ENCODE results near the gene HOXB7.
A peak's percentile ranks its signal among the peaks of the same experiment; 100 is the strongest.

HOXB7 gene

GRCh38 chr17:48583708-48584222 is 27.1 kb downstream of the HOXB7 start:
- Mint-ChIP-seq H3K4me3 (no peak overlapping the region), H3K4me1 (peaks cover 18% of the 10 kb centered on the region), H3K27me3 (peaks cover 56% of the 10 kb centered on the region)

GRCh38 chr17:48582750-48583069 is 28.1 kb downstream of the HOXB7 start:
- no peaks in the 10 kb centered on the region for H3K9me3 Mint-ChIP-seq
- peaks cover 48% of the 10 kb centered on the region for H3K27me3 Mint-ChIP-seq

More at GRCh38 chr17:48583708-48584222, 27.1 kb downstream of the HOXB7 start:
- no peak overlapping the region for H3K27ac Mint-ChIP-seq
- ATAC-seq (ENCODE audit: low read depth) = no peak
- H3K9me3 Mint-ChIP-seq = no peaks in the 10 kb centered on the region
- H3K36me3 Mint-ChIP-seq = peaks cover 2% of the 10 kb centered on the region
- DNase-seq (ENCODE audit: low spot score in 2 of 2) = no peak

GRCh38 chr17:48579760-48580554 is 30.9 kb downstream of the HOXB7 start:
- DNase-seq (ENCODE audit: low spot score in 2 of 2) (no peak), ATAC-seq (ENCODE audit: low read depth) (no peak)
- H3K4me1 Mint-ChIP-seq = peaks cover 12% of the 10 kb centered on the region
- H3K27ac Mint-ChIP-seq = no peak overlapping the region
- H3K36me3 Mint-ChIP-seq = peaks cover 2% of the 10 kb centered on the region
- peaks cover 36% of the 10 kb centered on the region for H3K27me3 Mint-ChIP-seq
- H3K9me3 Mint-ChIP-seq = no peaks in the 10 kb centered on the region
- no peak overlapping the region for H3K4me3 Mint-ChIP-seq

More at GRCh38 chr17:48582750-48583069, 28.1 kb downstream of the HOXB7 start:
- H3K4me3 Mint-ChIP-seq = no peak overlapping the region
- DNase-seq (ENCODE audit: low spot score in 2 of 2) = no peak
- ATAC-seq (ENCODE audit: low read depth) = no peak
- peaks cover 2% of the 10 kb centered on the region for H3K36me3 Mint-ChIP-seq
- peak overlapping the region; percentile 31 for H3K27ac Mint-ChIP-seq
- peaks cover 20% of the 10 kb centered on the region for H3K4me1 Mint-ChIP-seq

- Mint-ChIP-seq H3K27me3 (peaks cover 33% of the 10 kb centered on the region), H3K36me3 (peaks cover 2% of the 10 kb centered on the region), H3K4me1 (peaks cover 10% of the 10 kb centered on the region), H3K27ac (peak overlapping the region; percentile 82), H3K4me3 (peak overlapping the region; percentile 88), H3K9me3 (no peaks in the 10 kb centered on the region)
- ATAC-seq (ENCODE audit: low read depth) (no peak), DNase-seq (ENCODE audit: low spot score in 2 of 2) (no peak)
Measured at GRCh38 chr17:48579471-48579759, 31.4 kb downstream of the HOXB7 start.

GRCh38 chr17:48578616-48579470 is 32.0 kb downstream of the HOXB7 start:
- ATAC-seq (ENCODE audit: low read depth) = peak; percentile 53
- Mint-ChIP-seq H3K9me3 (no peaks in the 10 kb centered on the region), H3K27me3 (peaks cover 28% of the 10 kb centered on the region)

GRCh38 chr17:48577946-48578615 is 32.7 kb downstream of the HOXB7 start, which contains the start of gene HOXB4:
HOXB4 (minus strand) TSS chr17:48578350; CDS start chr17:48578319, 31 bp downstream.
- no peaks in the 10 kb centered on the region for H3K9me3 Mint-ChIP-seq
- H3K36me3 Mint-ChIP-seq = peaks cover 2% of the 10 kb centered on the region
- peaks cover 25% of the 10 kb centered on the region for H3K27me3 Mint-ChIP-seq
- peak within 1 kb of the TSS; percentile 82 for H3K27ac Mint-ChIP-seq
- peaks cover 10% of the 10 kb centered on the region for H3K4me1 Mint-ChIP-seq
- peak; percentile 63 for ATAC-seq (ENCODE audit: low read depth)
- H3K4me3 Mint-ChIP-seq = peak within 1 kb of the TSS; percentile 88
- no peak for DNase-seq (ENCODE audit: low spot score in 2 of 2)

More at GRCh38 chr17:48578616-48579470, 32.0 kb downstream of the HOXB7 start:
- peak in 1 of 2 donors; percentile 58 for DNase-seq (ENCODE audit: low spot score in 2 of 2)
- peaks cover 10% of the 10 kb centered on the region for H3K4me1 Mint-ChIP-seq
- H3K4me3 Mint-ChIP-seq = peak overlapping the region; percentile 88
- peak overlapping the region; percentile 82 for H3K27ac Mint-ChIP-seq
- H3K36me3 Mint-ChIP-seq = peaks cover 2% of the 10 kb centered on the region

GRCh38 chr17:48577330-48577945 is 33.4 kb downstream of the HOXB7 start:
- ATAC-seq (ENCODE audit: low read depth) (no peak), DNase-seq (ENCODE audit: low spot score in 2 of 2) (no peak)
- Mint-ChIP-seq H3K27me3 (peaks cover 20% of the 10 kb centered on the region), H3K4me1 (peaks cover 10% of the 10 kb centered on the region), H3K4me3 (peak overlapping the region; percentile 71), H3K36me3 (peaks cover 2% of the 10 kb centered on the region), H3K27ac (peak overlapping the region; percentile 38), H3K9me3 (no peaks in the 10 kb centered on the region)

- Mint-ChIP-seq H3K4me1 (peaks cover 10% of the 10 kb centered on the region), H3K9me3 (no peaks in the 10 kb centered on the region), H3K36me3 (peaks cover 2% of the 10 kb centered on the region), H3K4me3 (peak overlapping the region; percentile 41), H3K27me3 (peaks cover 18% of the 10 kb centered on the region), H3K27ac (no peak overlapping the region)
- ATAC-seq (ENCODE audit: low read depth) (no peak), DNase-seq (ENCODE audit: low spot score in 2 of 2) (no peak)
Measured at GRCh38 chr17:48576479-48577309, 34.1 kb downstream of the HOXB7 start.

GRCh38 chr17:48575673-48576478 is 34.9 kb downstream of the HOXB7 start:
- H3K27ac Mint-ChIP-seq = no peak overlapping the region
- H3K4me3 Mint-ChIP-seq = no peak overlapping the region
- no peaks in the 10 kb centered on the region for H3K9me3 Mint-ChIP-seq
- peaks cover 10% of the 10 kb centered on the region for H3K4me1 Mint-ChIP-seq
- peaks cover 17% of the 10 kb centered on the region for H3K27me3 Mint-ChIP-seq
- DNase-seq (ENCODE audit: low spot score in 2 of 2) = no peak
- peaks cover 2% of the 10 kb centered on the region for H3K36me3 Mint-ChIP-seq
- ATAC-seq (ENCODE audit: low read depth) = peak; percentile 37

- H3K4me1 Mint-ChIP-seq = peaks cover 10% of the 10 kb centered on the region
- peaks cover 2% of the 10 kb centered on the region for H3K36me3 Mint-ChIP-seq
- H3K27ac Mint-ChIP-seq = no peak overlapping the region
- H3K4me3 Mint-ChIP-seq = no peak overlapping the region
- ATAC-seq (ENCODE audit: low read depth) = no peak
- H3K27me3 Mint-ChIP-seq = peaks cover 17% of the 10 kb centered on the region
- DNase-seq (ENCODE audit: low spot score in 2 of 2) = no peak
- no peaks in the 10 kb centered on the region for H3K9me3 Mint-ChIP-seq
Measured at GRCh38 chr17:48575066-48575582, 35.7 kb downstream of the HOXB7 start.

- H3K36me3 Mint-ChIP-seq = peaks cover 2% of the 10 kb centered on the region
- ATAC-seq (ENCODE audit: low read depth) (no peak), DNase-seq (ENCODE audit: low spot score in 2 of 2) (no peak)
- H3K27me3 Mint-ChIP-seq = peaks cover 14% of the 10 kb centered on the region
- no peaks in the 10 kb centered on the region for H3K9me3 Mint-ChIP-seq
- H3K4me1 Mint-ChIP-seq = peaks cover 10% of the 10 kb centered on the region
- H3K4me3 Mint-ChIP-seq = no peak overlapping the region
- H3K27ac Mint-ChIP-seq = no peak overlapping the region
Measured at GRCh38 chr17:48574505-48575065, 36.2 kb downstream of the HOXB7 start.

All from memory B cell (primary cell).